Keratinocyte (primary cell): ENCODE measurements around the gene NKX2-3. TPM values are rescaled to one million over a fixed set of nuclear protein-coding genes. Genes with fewer than 3 reads are reported as not detected.

Experiments
- DNase-seq: peaks from one replicate; pipeline ENCODE4 v3.0.0-alpha.2; 2011; ENCODE audit warnings: low read depth, missing footprints, low spot score
- FAIRE-seq: peaks from 2 replicates; lab custom pipeline; 2011; peaks lifted over from hg19 to GRCh38; lab: Jason Lieb, UNC
- H2AFZ ChIP-seq: 2 replicates; pipeline ENCODE4 v1.6.0; 2012; ENCODE audit warnings: low read length, control low read depth, inconsistent platforms; ENCODE audit not compliant: control insufficient read depth
- H3K27ac ChIP-seq: 2 replicates; pipeline ENCODE4 v1.5.1; 2011; ENCODE audit warnings: low read length; ENCODE audit not compliant: control insufficient read depth, insufficient read depth
- H3K27me3 ChIP-seq: 3 replicates; pipeline ENCODE4 v1.6.0; 2011; ENCODE audit warnings: low read length; ENCODE audit not compliant: control insufficient read depth, insufficient read depth; ENCODE audit errors: extremely low read depth
- H3K36me3 ChIP-seq, 2 experiments: 2 replicates in 1 of 2; 3 replicates in 1 of 2; pipeline ENCODE4 v1.5.1; 2011; ENCODE audit warnings: low read length in 2 of 2, mild to moderate bottlenecking in 1 of 2; ENCODE audit not compliant: control insufficient read depth in 2 of 2, insufficient read depth in 2 of 2; ENCODE audit errors: extremely low read depth in 1 of 2
- H3K4me1 ChIP-seq: 3 replicates; pipeline ENCODE4 v1.5.1; 2011; ENCODE audit warnings: low read length; ENCODE audit not compliant: control insufficient read depth, insufficient read depth; ENCODE audit errors: extremely low read depth
- H3K4me2 ChIP-seq: 3 replicates; pipeline ENCODE4 v1.6.0; 2011; ENCODE audit warnings: low read depth, low read length; ENCODE audit not compliant: control insufficient read depth, insufficient read depth; ENCODE audit errors: extremely low read depth
- H3K4me3 ChIP-seq, 3 experiments: fragments of 200-600 bp in 1 of 3; sonication (generic) in 1 of 3; 2 replicates in 2 of 3; 3 replicates in 1 of 3; pipeline ENCODE4 v1.5.1; 2011 to 2016; ENCODE audit warnings: low read length in 3 of 3, mild to moderate bottlenecking in 3 of 3, control low read depth in 2 of 3, inconsistent platforms in 1 of 3, low read depth in 1 of 3, mixed read lengths in 1 of 3, mixed run types in 1 of 3, moderate library complexity in 1 of 3; ENCODE audit not compliant: control insufficient read depth in 2 of 3, insufficient read depth in 2 of 3; ENCODE audit errors: extremely low read depth in 1 of 3
- H3K79me2 ChIP-seq: 2 replicates; pipeline ENCODE4 v1.6.0; 2012; ENCODE audit warnings: low read length; ENCODE audit not compliant: control insufficient read depth, insufficient read depth
- H3K9ac ChIP-seq: 3 replicates; pipeline ENCODE4 v1.6.0; 2011; ENCODE audit warnings: low read length; ENCODE audit not compliant: control insufficient read depth, insufficient read depth; ENCODE audit errors: extremely low read depth
- H3K9me1 ChIP-seq: 3 replicates; pipeline ENCODE4 v1.6.0; 2011; ENCODE audit warnings: low read length; ENCODE audit not compliant: control insufficient read depth, insufficient read depth; ENCODE audit errors: extremely low read depth
- H3K9me3 ChIP-seq: 2 replicates; pipeline ENCODE4 v1.5.1; 2012; ENCODE audit warnings: low read depth, low read length; ENCODE audit not compliant: control insufficient read depth
- H4K20me1 ChIP-seq: 3 replicates; pipeline ENCODE4 v1.6.0; 2011; ENCODE audit warnings: low read length; ENCODE audit not compliant: control insufficient read depth, insufficient read depth; ENCODE audit errors: extremely low read depth
- CTCF ChIP-seq, 3 experiments: IDR thresholded peaks in 1 of 3; conservative IDR thresholded peaks in 1 of 3; optimal IDR thresholded peaks in 1 of 3; 2 replicates in 2 of 3; 3 replicates in 1 of 3; pipeline versions ENCODE3 to v1.5.1; 2011; ENCODE audit warnings: low read length in 3 of 3, mild to moderate bottlenecking in 3 of 3, moderate library complexity in 2 of 3, control low read depth in 1 of 3, inconsistent platforms in 1 of 3; ENCODE audit not compliant: insufficient read depth in 2 of 3; ENCODE audit errors: extremely low read depth in 1 of 3
- EZH2 ChIP-seq: IDR thresholded peaks from one replicate; pipeline ENCODE4 v1.6.1; 2012; ENCODE audit warnings: inconsistent platforms, mild to moderate bottlenecking, low read length, moderate library complexity
- dilution Hi-C: fragments of 300-500 bp; cut with MboI; formaldehyde crosslinking; loops from one replicate; pipeline ENCODE4 v1.7.0; 2020; ENCODE audit warnings: low sequenced_read_pairs; ENCODE audit not compliant: extremely low pct_ligation_motif_present
- polyA plus RNA-seq, 5 experiments: library from polyadenylated mRNA; depleted of rRNA in 3 of 5; stranded (reverse) in 3 of 5; stranded (forward) in 1 of 5; unstranded in 1 of 5; fragments of >200 nt; gene quantifications; 1 replicate in 1 of 5; 2 replicates in 3 of 5; 3 replicates in 1 of 5; pipeline versions ENCODE4 v1.2.1 to v1.2.3, GENCODE V29; 2011 to 2012; ENCODE audit warnings: missing spikeins in 2 of 5, low read depth in 1 of 5, low replicate concordance in 1 of 5

NKX2-3 gene
- polyA plus RNA-seq, 1 donor (not counting 4 experiments of a cell fraction or from before 2014, with no cell fraction given) = not detected

GRCh38 chr10:99507265-99507664 lies 25.5 kb upstream of the NKX2-3 start:
- H3K4me3 ChIP-seq = no peak overlapping the region
- no peak overlapping the region for H2AFZ ChIP-seq
- no peaks in the 10 kb centered on the region for H3K36me3 ChIP-seq
- DNase-seq = no peak
- no peaks in the 10 kb centered on the region for H3K9me3 ChIP-seq
- FAIRE-seq = no peak
- H3K27me3 ChIP-seq = peaks cover 8% of the 10 kb centered on the region
- H3K9me1 ChIP-seq = no peaks in the 10 kb centered on the region
- dilution Hi-C loops = no loop called here
- H3K4me1 ChIP-seq = no peaks in the 10 kb centered on the region
- H4K20me1 ChIP-seq = no peaks in the 10 kb centered on the region
- TF ChIP-seq EZH2 (no peak), CTCF (optimal IDR thresholded peaks at IDR 0.05 in 1 of 3, IDR thresholded peaks at IDR 0.05 in 1 of 3, conservative IDR thresholded peaks at IDR 0.05 in 1 of 3; ENCODE audit: extremely low read depth in 1 of 3, insufficient read depth in 2 of 3, low read length in 3 of 3) (no peak)
- H3K27ac ChIP-seq = no peak overlapping the region
- no peaks in the 10 kb centered on the region for H3K79me2 ChIP-seq
- H3K9ac ChIP-seq = no peak overlapping the region
- no peak overlapping the region for H3K4me2 ChIP-seq

DNA sequence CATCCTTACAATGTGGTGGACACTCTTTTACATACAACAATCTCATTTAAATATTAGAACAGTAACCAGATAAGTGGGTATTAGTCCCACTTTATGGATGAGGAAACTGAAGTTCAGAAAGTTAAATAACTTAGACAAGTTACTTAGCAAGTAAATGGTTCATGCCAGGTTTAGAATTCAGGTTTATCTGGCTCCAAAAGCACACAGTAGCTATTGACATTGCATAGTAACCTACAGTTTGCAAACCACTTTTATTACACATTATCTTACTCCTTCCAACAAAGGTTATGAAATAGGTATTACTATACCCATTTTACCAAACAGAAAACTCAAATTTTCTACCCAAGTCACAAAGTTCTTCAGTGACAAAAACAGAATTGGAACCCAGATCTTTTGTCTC lies 19.7 kb upstream of the NKX2-3 start:
- TF ChIP-seq CTCF (optimal IDR thresholded peaks at IDR 0.05 in 1 of 3, IDR thresholded peaks at IDR 0.05 in 1 of 3, conservative IDR thresholded peaks at IDR 0.05 in 1 of 3; ENCODE audit: extremely low read depth in 1 of 3, insufficient read depth in 2 of 3, low read length in 3 of 3) = no peak
- no peak for TF ChIP-seq EZH2

More for the DNA sequence above, 19.7 kb upstream of the NKX2-3 start:
- no peaks in the 10 kb centered on the region for H3K9me1 ChIP-seq
- H3K4me1 ChIP-seq = no peaks in the 10 kb centered on the region
- dilution Hi-C loops = no loop called here
- no peak overlapping the region for H2AFZ ChIP-seq
- H3K27ac ChIP-seq = no peak overlapping the region
- no peaks in the 10 kb centered on the region for H3K36me3 ChIP-seq
- H4K20me1 ChIP-seq = no peaks in the 10 kb centered on the region
- H3K9me3 ChIP-seq = no peaks in the 10 kb centered on the region
- peaks cover 25% of the 10 kb centered on the region for H3K27me3 ChIP-seq
- no peak for FAIRE-seq
- no peak overlapping the region for H3K4me3 ChIP-seq
- no peaks in the 10 kb centered on the region for H3K79me2 ChIP-seq
- H3K4me2 ChIP-seq = no peak overlapping the region
- no peak for DNase-seq
- no peak overlapping the region for H3K9ac ChIP-seq
